SK-N-SH (cell line): ENCODE results near the gene SEPTIN11. TPM values are rescaled to one million over a fixed set of nuclear protein-coding genes. Genes with fewer than 3 reads are reported as not detected.

Source experiments
- CTCF ChIA-PET: fragments of 300-600, 350-600 bp; formaldehyde crosslinking; extraction: SDS; loops from one replicate; lab custom pipeline; 2021; lab: Yijun Ruan, JAX
- POLR2A ChIA-PET: fragments of 350-600 bp; sonication (Branson Sonifier 250); formaldehyde crosslinking; extraction: SDS; loops from one replicate; lab custom pipeline; 2020; ENCODE audit warnings: antibody characterized with exemption, inconsistent platforms; lab: Yijun Ruan, JAX
- DNase-seq: peaks from one replicate; pipeline ENCODE4 v3.0.0; 2012
- H2AFZ ChIP-seq: fragments of 200-600 bp; sonication (generic); 2 replicates; pipeline ENCODE4 v1.8.1; 2016; ENCODE audit warnings: antibody characterized with exemption, mild to moderate bottlenecking, low read depth
- H3F3A ChIP-seq: fragments of 200-600 bp; sonication (generic); replicated peaks from 2 replicates; pipeline ENCODE3; 2016; ENCODE audit warnings: antibody characterized with exemption, mild to moderate bottlenecking; ENCODE audit not compliant: insufficient read depth
- H3K27ac ChIP-seq, 2 experiments: fragments of 200-500 bp in 1 of 2; fragments of 200-600 bp in 1 of 2; sonication (Bioruptor generic) in 1 of 2; sonication (generic), shearing (Covaris generic) in 1 of 2; 2 replicates each; pipeline versions ENCODE4 v1.5.1 to v1.6.1; 2014 to 2016; ENCODE audit warnings: low read depth in 2 of 2, inconsistent platforms in 1 of 2, low read length in 1 of 2, mild to moderate bottlenecking in 1 of 2, mixed read lengths in 1 of 2
- H3K27me3 ChIP-seq: fragments of 200-600 bp; sonication (generic), shearing (Covaris generic); 2 replicates; pipeline ENCODE4 v1.6.1; 2016; ENCODE audit warnings: mixed run types; ENCODE audit not compliant: insufficient read depth
- H3K36me3 ChIP-seq, 2 experiments: fragments of 200-500 bp in 1 of 2; fragments of 200-600 bp in 1 of 2; sonication (Bioruptor generic) in 1 of 2; sonication (generic) in 1 of 2; replicated peaks in 1 of 2; 2 replicates each; pipeline versions ENCODE3 to v1.5.1; 2014 to 2016; ENCODE audit warnings: low read length in 1 of 2, mild to moderate bottlenecking in 1 of 2; ENCODE audit not compliant: insufficient read depth in 2 of 2, control insufficient read depth in 1 of 2
- H3K4me1 ChIP-seq, 2 experiments: fragments of 200-500 bp in 1 of 2; fragments of 200-600 bp in 1 of 2; sonication (Bioruptor generic) in 1 of 2; sonication (generic), shearing (Covaris generic) in 1 of 2; 2 replicates each; pipeline versions ENCODE4 v1.5.1 to v1.6.1; 2014 to 2016; ENCODE audit warnings: low read depth in 1 of 2, low read length in 1 of 2, mixed run types in 1 of 2; ENCODE audit not compliant: insufficient read depth in 2 of 2, control insufficient read depth in 1 of 2
- H3K4me2 ChIP-seq: fragments of 200-600 bp; sonication (generic), shearing (Covaris generic); 2 replicates; pipeline ENCODE4 v1.6.1; 2017; ENCODE audit warnings: mixed run types
- H3K4me3 ChIP-seq, 2 experiments: fragments of 200-500 bp in 1 of 2; fragments of 200-600 bp in 1 of 2; sonication (Bioruptor generic) in 1 of 2; sonication (generic), shearing (Covaris generic) in 1 of 2; 2 replicates each; pipeline versions ENCODE4 v1.5.1 to v1.8.1; 2014 to 2016; ENCODE audit warnings: low read depth in 2 of 2, inconsistent platforms in 1 of 2, low read length in 1 of 2, mild to moderate bottlenecking in 1 of 2, mixed read lengths in 1 of 2, moderate library complexity in 1 of 2
- H3K79me2 ChIP-seq: fragments of 200-600 bp; sonication (generic); 2 replicates; pipeline ENCODE4 v1.8.1; 2017; ENCODE audit warnings: mild to moderate bottlenecking; ENCODE audit not compliant: insufficient read depth
- H3K9ac ChIP-seq: fragments of 200-600 bp; sonication (generic); 2 replicates; pipeline ENCODE4 v1.6.1; 2017; ENCODE audit warnings: mixed run types
- H3K9me2 ChIP-seq: fragments of 200-600 bp; sonication (generic); 2 replicates; pipeline ENCODE4 v1.6.1; 2017; ENCODE audit warnings: mixed run types
- H3K9me3 ChIP-seq: fragments of 200-600 bp; sonication (generic); 2 replicates; pipeline ENCODE4 v1.6.1; 2017; ENCODE audit warnings: mixed run types, mild to moderate bottlenecking, moderate library complexity
- H4K20me1 ChIP-seq: fragments of 200-600 bp; sonication (generic); 2 replicates; pipeline ENCODE4 v1.6.1; 2017; ENCODE audit warnings: mild to moderate bottlenecking, mixed run types; ENCODE audit not compliant: insufficient read depth
- CHD2 ChIP-seq: fragments of 150-350 bp; IDR thresholded peaks from 2 replicates; pipeline ENCODE4 v1.6.1; 2018; ENCODE audit warnings: low read length; ENCODE audit not compliant: partially characterized antibody
- ELF1 ChIP-seq: IDR thresholded peaks from 2 replicates; pipeline ENCODE4 v1.4.0; 2012
- EP300 ChIP-seq, 2 experiments: IDR thresholded peaks; 2 replicates each; pipeline versions ENCODE4 v1.4.0 to v1.6.1; 2012; ENCODE audit warnings: borderline replicate concordance in 1 of 2, low read depth in 1 of 2, low read length in 1 of 2
- EZH2phosphoT487 ChIP-seq: fragments of 200-600 bp; sonication (generic); IDR thresholded peaks from 2 replicates; pipeline ENCODE4 v1.6.1; 2017; ENCODE audit warnings: low read depth, mixed run types, mild to moderate bottlenecking, antibody characterized with exemption, moderate library complexity, borderline replicate concordance
- FOSL2 ChIP-seq: IDR thresholded peaks from 2 replicates; pipeline ENCODE4 v1.4.0; 2012; ENCODE audit warnings: low read depth, mild to moderate bottlenecking, moderate library complexity, borderline replicate concordance
- FOXM1 ChIP-seq: IDR thresholded peaks from 2 replicates; pipeline ENCODE4 v1.4.0; 2012; ENCODE audit warnings: low read depth, mild to moderate bottlenecking
- GATA2 ChIP-seq: sonication (generic); formaldehyde crosslinking; IDR thresholded peaks from 2 replicates; pipeline ENCODE4 v1.5.0; 2020; ENCODE audit warnings: mild to moderate bottlenecking, missing genetic modification reagents
- MEF2A ChIP-seq: IDR thresholded peaks from 2 replicates; pipeline ENCODE4 v1.4.0; 2012; ENCODE audit warnings: low read depth, borderline replicate concordance
- NFIC ChIP-seq: IDR thresholded peaks from 2 replicates; pipeline ENCODE4 v1.4.0; 2012; ENCODE audit warnings: borderline replicate concordance
- POLR2AphosphoS5 ChIP-seq: IDR thresholded peaks from 2 replicates; pipeline ENCODE4 v1.6.1; 2012; ENCODE audit warnings: low read depth, low read length
- RAD21 ChIP-seq: IDR thresholded peaks from 2 replicates; pipeline ENCODE4 v1.6.1; 2012; ENCODE audit warnings: mild to moderate bottlenecking, low read length
- RFX5 ChIP-seq: IDR thresholded peaks from 2 replicates; pipeline ENCODE4 v1.6.1; 2012; ENCODE audit warnings: mild to moderate bottlenecking, improper control_type of control experiment, low read length
- RXRA ChIP-seq: IDR thresholded peaks from 2 replicates; pipeline ENCODE4 v1.4.0; 2012; ENCODE audit warnings: low read depth, mild to moderate bottlenecking, borderline replicate concordance
- SMC3 ChIP-seq: IDR thresholded peaks from 2 replicates; pipeline ENCODE4 v1.6.1; 2012; ENCODE audit warnings: low read depth, low read length, improper control_type of control experiment
- TCF12 ChIP-seq: IDR thresholded peaks from 2 replicates; pipeline ENCODE4 v1.4.0; 2012
- TEAD4 ChIP-seq: IDR thresholded peaks from 2 replicates; pipeline ENCODE4 v1.4.0; 2012; ENCODE audit warnings: mild to moderate bottlenecking, borderline replicate concordance; ENCODE audit not compliant: insufficient read depth
- YY1 ChIP-seq: IDR thresholded peaks from 2 replicates; pipeline ENCODE4 v1.4.0; 2012; ENCODE audit warnings: low read depth, mild to moderate bottlenecking
- WGBS: methylation state at CpG from one replicate; pipeline ENCODE4 v1.1.6; 2017; ENCODE audit warnings: low lambda C conversion rate; 5-methylcytosine and 5-hydroxymethylcytosine counted together
- polyA plus RNA-seq, 3 experiments: library from polyadenylated mRNA; depleted of rRNA; stranded (reverse); fragments of >200 nt; gene quantifications; 2 replicates each; pipeline ENCODE4 v1.2.3, GENCODE V29; 2012
- TF ChIP-seq, protein P1 (sequence below): IDR thresholded peaks from 2 replicates; pipeline ENCODE4 v1.4.0; 2012; ENCODE audit warnings: low read depth
- TF ChIP-seq, protein P2 (sequence below): fragments of 150-350 bp; IDR thresholded peaks from 2 replicates; pipeline ENCODE4 v1.6.1; 2016; ENCODE audit warnings: mild to moderate bottlenecking, low read depth, low read length

The SEPTIN11 gene
- polyA plus RNA-seq, 1 of the 3 experiments (the other 2 are of a cell fraction) = 47.4 TPM

GRCh38 chr4:76964769-76965168 lies 15.2 kb downstream of the SEPTIN11 start:
- no peak overlapping the region for H3K4me3 ChIP-seq
- 75% methylated on average over 1 of the region's 1 CpG for WGBS
- ChIA-PET POLR2A (no interaction called here), CTCF (interaction anchor here (1.2 to 1.5 kb wide), 2 partner anchors 10 to 238 kb away, joined by 3 to 4 read pairs; no protein-coding TSS in a partner anchor)
- peaks cover 85% of the 10 kb centered on the region for H4K20me1 ChIP-seq
- no peak overlapping the region for H2AFZ ChIP-seq
- H3K4me2 ChIP-seq = no peak overlapping the region
- peaks cover 5% of the 10 kb centered on the region for H3F3A ChIP-seq
- no peak overlapping the region for H3K27ac ChIP-seq
- no peaks in the 10 kb centered on the region; a peak in 2 of 4 replicates for H3K4me1 ChIP-seq
- TF ChIP-seq MEF2A (no peak), POLR2AphosphoS5 (no peak), RAD21 (no peak), YY1 (no peak), EP300 (IDR thresholded peaks at IDR 0.05; ENCODE audit: borderline replicate concordance in 1 of 2, low read depth in 1 of 2, low read length in 1 of 2) (no peak), GATA2 (CRISPR knock-in tag) (no peak), TCF12 (no peak), FOXM1 (no peak), TEAD4 (no peak)
- H3K9me3 ChIP-seq = no peaks in the 10 kb centered on the region
- no peak for DNase-seq
- no peaks in the 10 kb centered on the region for H3K9me2 ChIP-seq
- peaks cover 8 to 11% of the 10 kb centered on the region in 2 experiments for H3K36me3 ChIP-seq
- peaks cover 98% of the 10 kb centered on the region for H3K79me2 ChIP-seq
- H3K27me3 ChIP-seq = no peaks in the 10 kb centered on the region
- H3K9ac ChIP-seq = no peak overlapping the region

DNA sequence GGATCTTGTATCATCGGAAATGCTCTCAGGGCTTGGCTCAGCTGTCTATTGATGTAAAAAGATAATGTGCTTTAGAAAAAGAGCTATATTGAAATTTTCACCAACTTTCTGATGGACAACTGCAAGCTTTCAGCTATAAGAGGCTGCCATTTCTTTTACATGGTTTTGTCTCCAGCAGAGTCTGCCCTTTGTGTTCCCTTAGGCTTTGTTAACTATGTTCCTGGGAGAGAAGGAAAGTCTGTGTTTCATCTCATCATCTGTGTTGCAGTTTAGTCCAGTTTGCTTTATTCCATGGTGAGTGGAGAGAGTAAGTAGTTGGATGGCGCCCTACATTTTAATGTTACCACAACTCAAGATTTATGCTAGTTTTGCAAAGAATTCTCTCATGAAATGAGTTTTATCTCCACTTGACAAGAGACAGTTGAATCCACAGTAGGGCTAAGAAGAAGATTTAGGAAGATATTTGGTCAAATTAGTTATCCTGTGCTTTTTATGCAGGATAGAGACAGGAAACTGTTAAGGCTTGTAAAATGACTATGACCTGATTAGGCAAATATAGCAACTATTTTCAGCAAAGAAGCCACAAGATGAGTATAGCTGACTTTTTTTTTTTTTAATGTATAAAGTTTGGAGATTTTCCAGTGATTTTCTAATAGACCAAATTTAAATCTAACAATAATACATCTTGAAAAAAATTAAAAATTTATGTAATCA lies 16.5 kb downstream of the SEPTIN11 start:
- POLR2A ChIA-PET = no interaction called here
- Histone ChIP-seq H3K9me3 (no peaks in the 10 kb centered on the region), H3K4me1 (no peaks in the 10 kb centered on the region; a peak in 3 of 4 replicates), H3K27ac (no peak overlapping the region), H3K27me3 (no peaks in the 10 kb centered on the region), H4K20me1 (peaks cover 85% of the 10 kb centered on the region)
- no peak for TF ChIP-seq SMC3
- TF ChIP-seq YY1 = no peak
- TF ChIP-seq, protein P1, sequence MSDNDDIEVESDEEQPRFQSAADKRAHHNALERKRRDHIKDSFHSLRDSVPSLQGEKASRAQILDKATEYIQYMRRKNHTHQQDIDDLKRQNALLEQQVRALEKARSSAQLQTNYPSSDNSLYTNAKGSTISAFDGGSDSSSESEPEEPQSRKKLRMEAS = no peak
- TF ChIP-seq NFIC = no peak
- no peak for TF ChIP-seq FOSL2
- no peak for TF ChIP-seq EZH2phosphoT487
- TF ChIP-seq CHD2 = no peak
- no peak for TF ChIP-seq RAD21
- TF ChIP-seq POLR2AphosphoS5 = no peak
- no peak for TF ChIP-seq RFX5
- no peak for TF ChIP-seq FOXM1
- TF ChIP-seq, protein P2, sequence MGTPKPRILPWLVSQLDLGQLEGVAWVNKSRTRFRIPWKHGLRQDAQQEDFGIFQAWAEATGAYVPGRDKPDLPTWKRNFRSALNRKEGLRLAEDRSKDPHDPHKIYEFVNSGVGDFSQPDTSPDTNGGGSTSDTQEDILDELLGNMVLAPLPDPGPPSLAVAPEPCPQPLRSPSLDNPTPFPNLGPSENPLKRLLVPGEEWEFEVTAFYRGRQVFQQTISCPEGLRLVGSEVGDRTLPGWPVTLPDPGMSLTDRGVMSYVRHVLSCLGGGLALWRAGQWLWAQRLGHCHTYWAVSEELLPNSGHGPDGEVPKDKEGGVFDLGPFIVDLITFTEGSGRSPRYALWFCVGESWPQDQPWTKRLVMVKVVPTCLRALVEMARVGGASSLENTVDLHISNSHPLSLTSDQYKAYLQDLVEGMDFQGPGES = no peak
- no peak for TF ChIP-seq MEF2A
- no peak for TF ChIP-seq RXRA
- TF ChIP-seq ELF1 = no peak
- TF ChIP-seq, all 33 proteins: peak for 0
- H3K9me2 ChIP-seq = no peaks in the 10 kb centered on the region
- DNase-seq = no peak
- 98% methylated on average over 2 of the region's 2 CpGs for WGBS
- no peak overlapping the region for H2AFZ ChIP-seq
- H3K36me3 ChIP-seq = peaks cover 4 to 11% of the 10 kb centered on the region in 2 experiments
- no peak overlapping the region for H3K4me3 ChIP-seq
- H3K4me2 ChIP-seq = no peak overlapping the region
- peaks cover 5% of the 10 kb centered on the region for H3F3A ChIP-seq
- H3K79me2 ChIP-seq = peaks cover 98% of the 10 kb centered on the region
- CTCF ChIA-PET = no interaction called here
- no peak overlapping the region for H3K9ac ChIP-seq
